NCI-H774 (cell line): ENCODE results near the gene NUP214.
"Not testable (repeated sequence)": the region's sequence is repeated elsewhere in the genome, so short reads cannot be mapped to it uniquely, and the experiment has no call there.

Experiments
- DNase-seq: peaks from one replicate; lab custom pipeline; 2025; lab: John Stamatoyannopoulos, UW

NUP214 gene

GRCh38 chr9:131116281-131117120 lies 8.9 kb upstream of the NUP214 start:
- no peak for DNase-seq

DNA sequence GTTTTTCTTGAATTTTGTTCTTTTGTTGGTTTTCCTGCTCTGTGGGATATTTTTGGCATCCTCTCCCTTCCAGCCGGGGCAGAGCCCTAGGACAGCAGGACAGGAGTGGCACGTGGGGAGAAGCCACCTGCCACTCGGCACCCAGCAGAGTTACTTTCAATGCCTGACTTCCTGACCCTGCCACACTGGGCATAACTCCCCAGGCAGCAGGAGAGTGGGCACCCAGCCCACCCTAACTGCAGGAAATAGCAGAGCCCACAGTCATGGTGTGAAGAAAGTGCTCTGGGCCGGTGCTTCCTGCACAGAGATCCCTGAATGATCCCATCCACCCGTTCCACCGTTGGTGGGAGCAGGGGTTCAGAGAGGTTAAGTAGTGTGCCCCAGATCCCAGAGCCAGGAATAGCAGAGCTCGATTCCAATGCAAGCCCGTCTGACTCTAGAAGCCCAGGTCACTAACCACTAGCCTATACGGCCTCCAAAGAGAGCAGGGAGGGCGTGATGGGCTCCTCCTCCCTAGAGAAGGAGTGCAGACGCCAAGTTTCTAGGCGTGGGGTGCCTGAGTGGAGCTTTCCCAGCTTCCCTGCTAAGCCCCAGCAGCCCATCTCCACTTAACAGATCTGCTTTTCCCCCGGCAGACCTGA lies 8.1 kb upstream of the NUP214 start:
- DNase-seq = no peak

GRCh38 chr9:131117762-131118145 lies 7.6 kb upstream of the NUP214 start:
- DNase-seq = no peak

- DNase-seq = no peak
These were observed 5.8 kb upstream of the NUP214 start for GRCh38 chr9:131119600-131119999.

GRCh38 chr9:131120620-131121228 lies 4.7 kb upstream of the NUP214 start:
- DNase-seq = no peak

DNA sequence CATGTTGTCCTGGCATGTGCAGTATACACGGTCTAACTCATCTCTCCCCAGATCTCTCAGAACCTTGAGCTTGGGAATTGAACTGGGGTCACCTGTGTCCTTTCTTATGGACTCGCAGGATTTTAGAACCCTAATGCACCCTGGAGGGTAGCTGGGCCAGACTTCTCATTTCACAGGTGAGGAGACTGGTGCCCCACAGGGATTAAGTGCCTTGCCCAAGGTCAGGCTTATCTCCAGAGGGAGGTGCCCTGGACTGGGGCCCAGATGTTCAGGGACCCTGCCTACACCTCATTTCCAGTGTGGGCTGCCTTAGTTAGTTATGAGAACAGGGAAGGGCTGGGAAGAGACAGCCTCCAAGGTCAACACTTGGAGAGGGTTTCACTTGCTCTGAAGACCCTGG lies 4.0 kb upstream of the NUP214 start:
- DNase-seq = no peak

DNA sequence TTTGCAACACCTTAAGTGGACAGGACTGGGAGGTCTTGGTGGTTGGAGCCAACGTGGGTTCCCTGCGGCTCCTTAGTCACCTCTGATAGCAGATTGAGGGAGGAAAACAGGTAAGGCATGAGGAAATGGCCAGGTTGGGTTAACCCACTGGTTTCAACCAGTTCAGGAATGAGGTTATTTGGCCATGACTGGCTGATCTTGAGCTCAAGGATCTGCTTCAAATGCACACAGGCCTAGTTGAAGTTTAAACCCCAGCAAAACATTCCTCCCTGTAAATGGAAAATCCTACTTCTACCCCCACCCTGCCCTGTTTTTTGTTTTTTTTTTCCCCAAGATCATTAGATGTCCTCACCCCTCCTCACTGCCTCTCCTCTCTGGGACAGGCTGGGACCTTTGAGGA lies 3.2 kb upstream of the NUP214 start:
- no peak for DNase-seq

DNA sequence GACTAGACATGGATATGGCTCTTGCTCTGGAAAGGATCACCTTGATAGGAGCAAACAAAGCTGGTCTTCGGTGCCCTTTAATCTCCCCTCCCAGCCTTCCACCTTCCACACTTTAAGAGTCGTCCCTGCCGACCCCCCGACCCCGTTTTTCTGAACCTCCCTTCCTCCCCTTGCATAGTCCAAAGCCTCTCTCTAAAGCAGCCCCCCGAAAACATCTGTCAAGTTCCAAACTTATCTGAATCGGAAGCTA lies 423 bp upstream of the NUP214 start:
- no peak for DNase-seq

DNA sequence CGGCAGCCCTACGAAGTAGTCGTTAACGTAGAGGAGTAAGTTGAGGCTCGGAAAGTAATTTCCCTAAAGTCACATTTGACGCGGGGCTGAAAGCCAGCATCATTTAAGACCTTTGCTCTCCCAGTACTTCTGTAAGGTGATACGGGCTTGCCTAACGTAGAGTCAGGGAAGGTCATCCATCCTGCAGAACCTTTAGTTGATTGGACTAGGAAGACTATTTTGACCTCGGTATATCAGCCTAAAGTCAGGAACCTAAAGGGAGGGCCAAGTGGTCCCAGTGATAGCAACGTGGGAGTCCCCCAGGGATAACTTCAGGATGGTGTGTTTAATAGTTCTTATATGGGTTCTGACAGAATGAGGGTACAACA lies 657 bp downstream of the NUP214 start:
- DNase-seq = no peak

GRCh38 chr9:131129183-131129582 lies 3.8 kb downstream of the NUP214 start:
- DNase-seq = no peak

GRCh38 chr9:131138676-131139075 lies 13.3 kb downstream of the NUP214 start:
- no peak for DNase-seq

DNA sequence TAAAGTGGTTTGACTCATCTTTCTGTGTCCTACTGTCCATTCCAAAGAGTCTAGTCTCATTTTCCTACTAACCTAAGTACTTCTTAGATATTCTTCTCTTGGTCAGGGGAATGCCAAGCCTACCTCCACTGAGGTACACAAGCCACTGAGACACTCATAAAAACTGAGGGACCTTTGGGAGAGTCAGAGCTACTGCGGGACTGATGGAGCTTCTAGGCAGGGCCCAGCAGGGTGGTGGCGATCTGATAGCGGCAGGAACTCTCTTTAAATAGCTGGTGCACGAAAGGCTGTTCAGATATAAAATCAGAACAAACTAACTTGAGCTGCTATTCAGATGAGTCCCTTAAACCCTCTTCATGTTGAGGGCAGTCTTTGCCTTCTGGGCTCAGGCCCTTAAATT lies 14.7 kb downstream of the NUP214 start:
- DNase-seq = no peak

DNA sequence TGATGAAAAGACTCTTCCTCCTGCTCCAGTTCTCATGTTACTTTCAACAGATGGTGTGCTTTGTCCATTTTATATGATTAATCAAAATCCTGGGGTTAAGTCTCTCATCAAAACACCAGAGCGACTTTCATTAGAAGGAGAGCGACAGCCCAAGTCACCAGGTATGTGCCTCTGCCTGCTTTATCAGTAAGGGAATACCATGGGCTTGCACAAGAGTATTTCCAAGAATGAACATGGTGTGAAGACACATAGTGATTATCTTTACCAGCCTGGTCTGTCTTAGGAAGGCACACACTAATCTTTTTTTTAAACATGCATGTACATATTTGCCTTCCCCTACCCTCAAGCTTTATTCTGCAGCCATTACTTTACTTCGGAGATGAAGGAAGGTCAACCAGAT lies 15.2 kb downstream of the NUP214 start:
- no peak for DNase-seq

DNA sequence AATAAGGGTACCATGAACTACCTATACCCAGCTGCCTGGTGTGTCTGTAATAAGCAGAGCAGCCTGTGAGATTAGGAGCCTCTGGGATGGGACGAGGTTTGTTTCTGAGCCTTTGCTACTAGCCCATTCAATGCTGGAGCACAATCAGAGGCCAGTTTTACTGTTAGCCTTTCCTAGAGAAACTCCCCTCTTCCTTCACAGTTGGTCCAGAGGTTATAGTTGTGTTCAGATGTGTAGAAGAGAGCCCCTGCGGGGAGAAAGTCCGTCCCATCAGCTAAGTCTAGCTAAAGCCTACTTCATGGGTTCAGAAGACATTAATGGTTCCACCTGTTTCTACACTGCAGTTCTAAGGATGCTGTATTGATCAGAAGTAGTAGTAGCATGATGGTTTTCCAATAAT lies 16.8 kb downstream of the NUP214 start:
- no peak for DNase-seq

- DNase-seq = no peak
These were observed 18.8 kb downstream of the NUP214 start for GRCh38 chr9:131144201-131144600.

- no peak for DNase-seq
These were observed 19.9 kb downstream of the NUP214 start for GRCh38 chr9:131145245-131145644.

DNA sequence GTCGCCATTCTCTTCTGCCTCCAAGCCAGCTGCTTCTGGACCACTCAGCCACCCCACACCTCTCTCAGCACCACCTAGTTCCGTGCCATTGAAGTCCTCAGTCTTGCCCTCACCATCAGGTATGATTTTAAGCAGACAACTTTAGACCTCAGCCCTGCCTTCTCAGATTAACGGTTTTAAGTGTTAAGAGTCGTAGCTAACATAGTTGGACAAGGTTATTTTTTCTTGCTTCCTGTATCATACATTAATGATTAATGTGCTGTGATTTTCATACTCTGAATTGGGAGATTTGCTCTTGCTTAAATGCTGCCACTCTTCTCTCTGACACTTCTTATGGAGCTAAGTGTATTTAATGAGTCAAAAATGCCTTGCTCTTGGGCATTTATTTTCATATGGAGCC lies 20.8 kb downstream of the NUP214 start:
- no peak for DNase-seq

GRCh38 chr9:131148276-131148675 lies 22.9 kb downstream of the NUP214 start:
- no peak for DNase-seq

DNA sequence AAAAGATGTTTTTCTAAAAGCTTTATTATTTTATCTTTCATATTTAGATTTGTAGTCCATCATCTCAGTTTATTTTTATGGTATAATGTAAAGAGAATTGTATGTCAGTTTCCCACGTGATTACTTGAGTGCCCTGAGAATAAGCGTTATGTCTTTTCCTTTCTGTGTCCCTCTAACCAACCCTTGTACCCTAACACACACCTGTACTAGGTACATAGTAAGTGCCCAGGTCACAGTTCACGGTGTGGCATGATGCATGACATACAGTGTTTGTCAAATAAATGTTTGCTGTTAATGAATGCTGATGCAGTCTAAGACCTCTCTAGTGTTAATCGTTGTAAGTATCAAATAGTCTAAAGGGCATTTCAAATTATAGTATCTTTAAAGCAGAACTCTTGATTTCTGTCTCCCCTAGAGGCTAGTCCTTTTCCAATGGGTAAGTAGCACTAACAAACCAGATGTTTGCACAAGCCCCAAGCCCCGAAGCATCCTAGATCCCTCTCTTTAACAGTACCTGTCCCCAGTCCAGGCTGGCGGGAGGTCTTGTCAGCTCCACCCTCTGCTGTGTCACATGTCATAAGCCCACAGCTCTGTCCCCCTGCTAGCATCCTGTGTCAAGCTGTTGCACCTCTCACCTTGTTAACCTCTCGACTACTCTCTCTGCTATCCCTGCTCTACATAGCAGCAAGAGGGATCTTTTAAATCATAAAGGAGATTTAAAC lies 23.7 kb downstream of the NUP214 start:
- no peak for DNase-seq

DNA sequence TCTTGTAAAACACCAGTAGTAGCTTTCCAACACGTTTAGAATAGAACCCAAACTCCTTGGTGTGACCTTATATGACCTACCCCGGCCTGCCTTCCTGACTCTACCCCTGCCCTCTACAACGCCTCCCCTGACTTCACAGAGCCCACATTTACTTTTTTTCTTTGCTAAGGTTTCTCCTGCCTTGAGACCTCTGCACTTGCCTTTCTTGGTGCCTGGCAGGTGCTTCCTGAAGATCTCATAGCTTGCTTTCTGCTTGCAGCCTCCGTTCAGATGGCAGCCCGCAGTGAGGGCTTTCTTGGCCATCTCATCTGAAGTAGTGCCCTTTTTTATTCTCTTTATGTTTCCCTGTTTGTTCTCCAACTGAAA lies 24.3 kb downstream of the NUP214 start:
- no peak for DNase-seq

- DNase-seq = no peak
These were observed 28.2 kb downstream of the NUP214 start for GRCh38 chr9:131153595-131153994.

- not testable (repeated sequence) for DNase-seq
These were observed 33.3 kb downstream of the NUP214 start for GRCh38 chr9:131158673-131159072.
